H1 (cell line): ENCODE results near the gene POLE4. TPM values are rescaled to one million over a fixed set of nuclear protein-coding genes. Genes with fewer than 3 reads are reported as not detected.

Source experiments
- CTCF ChIA-PET: fragments of 300-600 bp; sonication (Branson Sonifier 250); formaldehyde crosslinking; loops from one replicate; lab custom pipeline; 2021; ENCODE audit not compliant: partially characterized antibody; lab: Charles Lee
- POLR2A ChIA-PET: fragments of 300-600 bp; sonication (Branson Sonifier 250); formaldehyde crosslinking; loops from one replicate; lab custom pipeline; 2021; ENCODE audit warnings: inconsistent platforms; ENCODE audit not compliant: partially characterized antibody; lab: Charles Lee
- DNase-seq, 2 experiments: peaks; one replicate each; pipeline versions ENCODE4 v3.0.0 to v3.0.0-alpha.2; 2010 to 2022; ENCODE audit warnings: low spot score in 2 of 2, low read depth in 1 of 2, mixed read lengths in 1 of 2
- FAIRE-seq: peaks from 2 replicates; lab custom pipeline; 2011; peaks lifted over from hg19 to GRCh38; lab: Jason Lieb, UNC
- H2AFZ ChIP-seq: 2 replicates; pipeline ENCODE4 v1.8.1; 2012; ENCODE audit warnings: low read length, inconsistent platforms
- H2AK5ac ChIP-seq: 2 replicates; pipeline ENCODE4 v1.6.1; 2013; ENCODE audit warnings: low read depth, low read length
- H2BK120ac ChIP-seq: replicated peaks from 2 replicates; pipeline ENCODE3; 2013; ENCODE audit warnings: low read depth, low read length, inconsistent platforms
- H2BK12ac ChIP-seq: 2 replicates; pipeline ENCODE4 v1.6.1; 2013; ENCODE audit warnings: low read depth, low read length
- H2BK15ac ChIP-seq: 2 replicates; pipeline ENCODE4 v1.6.1; 2013; ENCODE audit warnings: low read length
- H2BK20ac ChIP-seq: 2 replicates; pipeline ENCODE4 v1.6.1; 2013; ENCODE audit warnings: low read length
- H2BK5ac ChIP-seq: 2 replicates; pipeline ENCODE4 v1.6.1; 2013; ENCODE audit warnings: low read depth, low read length
- H3K14ac ChIP-seq: 2 replicates; pipeline ENCODE4 v1.6.1; 2013; ENCODE audit warnings: inconsistent platforms; ENCODE audit not compliant: insufficient read length
- H3K18ac ChIP-seq: 2 replicates; pipeline ENCODE4 v1.6.1; 2013; ENCODE audit warnings: low read length; ENCODE audit errors: extremely low read depth
- H3K23ac ChIP-seq: 2 replicates; pipeline ENCODE4 v1.6.1; 2013; ENCODE audit warnings: inconsistent platforms; ENCODE audit not compliant: insufficient read length
- H3K23me2 ChIP-seq: 2 replicates; pipeline ENCODE4 v1.6.1; 2013; ENCODE audit warnings: low read depth, low read length
- H3K27ac ChIP-seq: 2 replicates; pipeline ENCODE4 v1.6.1; 2011; ENCODE audit warnings: low read depth, low read length, inconsistent platforms
- H3K27me3 ChIP-seq, 4 experiments: replicated peaks in 1 of 4; 1 replicate in 1 of 4; 2 replicates in 3 of 4; pipeline versions ENCODE4 v1.6.1 to v1.8.1; 2011 to 2013; ENCODE audit warnings: low read length in 3 of 4, mild to moderate bottlenecking in 3 of 4, inconsistent platforms in 2 of 4, mixed read lengths in 2 of 4, moderate library complexity in 1 of 4; ENCODE audit not compliant: control insufficient read depth in 3 of 4, insufficient read depth in 3 of 4; ENCODE audit errors: extremely low read depth in 1 of 4
- H3K36me3 ChIP-seq, 4 experiments: 2 replicates each; pipeline versions ENCODE4 v1.6.1 to v1.8.1; 2011 to 2013; ENCODE audit warnings: mild to moderate bottlenecking in 4 of 4, low read length in 3 of 4, moderate library complexity in 2 of 4, control low read depth in 1 of 4, inconsistent platforms in 1 of 4; ENCODE audit not compliant: insufficient read depth in 4 of 4, control insufficient read depth in 2 of 4
- H3K4ac ChIP-seq: replicated peaks from 2 replicates; pipeline ENCODE3; 2013; ENCODE audit warnings: low read length, low read depth, mixed read lengths, inconsistent platforms; ENCODE audit not compliant: insufficient read length
- H3K4me1 ChIP-seq, 4 experiments: replicated peaks in 1 of 4; 1 replicate in 1 of 4; 2 replicates in 3 of 4; pipeline versions ENCODE4 v1.6.1 to v1.8.1; 2011 to 2013; ENCODE audit warnings: low read length in 3 of 4, inconsistent platforms in 2 of 4, mixed read lengths in 1 of 4; ENCODE audit not compliant: insufficient read depth in 4 of 4, control insufficient read depth in 3 of 4
- H3K4me2 ChIP-seq, 2 experiments: 2 replicates each; pipeline versions ENCODE4 v1.6.1 to v1.8.1; 2011 to 2013; ENCODE audit warnings: low read depth in 2 of 2, low read length in 2 of 2, control low read depth in 1 of 2, inconsistent platforms in 1 of 2, mild to moderate bottlenecking in 1 of 2; ENCODE audit not compliant: insufficient read depth in 1 of 2
- H3K4me3 ChIP-seq, 4 experiments: fragments of 200-600, 300-600 bp in 1 of 4; sonication (generic), shearing (Covaris generic), sonication (Bioruptor Twin) in 1 of 4; 2 replicates each; pipeline versions ENCODE4 v1.5.1 to v1.8.1; 2011 to 2016; ENCODE audit warnings: low read length in 4 of 4, low read depth in 3 of 4, control low read depth in 2 of 4, inconsistent platforms in 2 of 4, mild to moderate bottlenecking in 2 of 4, mixed read lengths in 1 of 4, moderate library complexity in 1 of 4; ENCODE audit not compliant: insufficient read depth in 2 of 4; ENCODE audit errors: extremely low read depth in 1 of 4
- H3K56ac ChIP-seq: replicated peaks from 2 replicates; pipeline ENCODE3; 2013; ENCODE audit warnings: low read depth, mild to moderate bottlenecking, mixed read lengths, low read length, inconsistent platforms; ENCODE audit not compliant: insufficient read length
- H3K79me1 ChIP-seq: 2 replicates; pipeline ENCODE4 v1.6.1; 2013; ENCODE audit warnings: low read depth, low read length, control low read depth
- H3K79me2 ChIP-seq, 2 experiments: 2 replicates each; pipeline versions ENCODE4 v1.6.1 to v1.8.1; 2012 to 2013; ENCODE audit warnings: low read length in 2 of 2, mild to moderate bottlenecking in 2 of 2, inconsistent platforms in 1 of 2; ENCODE audit not compliant: insufficient read depth in 2 of 2, control insufficient read depth in 1 of 2
- H3K9ac ChIP-seq, 4 experiments: replicated peaks in 1 of 4; 1 replicate in 1 of 4; 2 replicates in 3 of 4; pipeline versions ENCODE4 v1.6.1 to v1.8.1; 2011 to 2013; ENCODE audit warnings: low read depth in 3 of 4, low read length in 3 of 4, control low read depth in 2 of 4, mild to moderate bottlenecking in 2 of 4, moderate library complexity in 2 of 4, inconsistent platforms in 1 of 4; ENCODE audit errors: extremely low read depth in 1 of 4
- H3K9me3 ChIP-seq, 2 experiments: 2 replicates each; pipeline versions ENCODE4 v1.6.1 to v1.8.1; 2012 to 2013; ENCODE audit warnings: mild to moderate bottlenecking in 2 of 2, moderate library complexity in 2 of 2, control low read depth in 1 of 2, inconsistent platforms in 1 of 2, low read depth in 1 of 2, low read length in 1 of 2, mixed read lengths in 1 of 2; ENCODE audit not compliant: insufficient read depth in 2 of 2
- H4K20me1 ChIP-seq, 2 experiments: replicated peaks in 1 of 2; 2 replicates each; pipeline versions ENCODE3 to v1.8.1; 2011 to 2013; ENCODE audit warnings: inconsistent platforms in 2 of 2, low read length in 2 of 2, mild to moderate bottlenecking in 1 of 2; ENCODE audit not compliant: insufficient read depth in 2 of 2, control insufficient read depth in 1 of 2
- H4K5ac ChIP-seq: 2 replicates; pipeline ENCODE4 v1.6.1; 2013; ENCODE audit warnings: low read length, low read depth, mixed read lengths, inconsistent platforms; ENCODE audit not compliant: insufficient read length
- H4K8ac ChIP-seq: 2 replicates; pipeline ENCODE4 v1.8.0; 2013; ENCODE audit warnings: mild to moderate bottlenecking, moderate library complexity, low read length, inconsistent platforms; ENCODE audit not compliant: insufficient read depth; ENCODE audit errors: extremely low read depth
- H4K91ac ChIP-seq: replicated peaks from 2 replicates; pipeline ENCODE3; 2013; ENCODE audit warnings: low read length, mixed read lengths, inconsistent platforms; ENCODE audit not compliant: insufficient read length
- ATF3 ChIP-seq: IDR thresholded peaks from 2 replicates; pipeline ENCODE4 v1.6.1; 2011; ENCODE audit warnings: low read depth, mild to moderate bottlenecking, low read length; ENCODE audit not compliant: insufficient read depth
- CTBP2 ChIP-seq: IDR thresholded peaks from 2 replicates; pipeline ENCODE4 v1.7.0; 2011; ENCODE audit warnings: borderline replicate concordance, mild to moderate bottlenecking, moderate library complexity, mixed read lengths, low read length; ENCODE audit not compliant: insufficient read depth, insufficient read length
- FOSL1 ChIP-seq: IDR thresholded peaks from 2 replicates; pipeline ENCODE4 v1.6.1; 2011; ENCODE audit warnings: mild to moderate bottlenecking, low read depth, low read length, moderate library complexity; ENCODE audit not compliant: insufficient read depth
- GTF2F1 ChIP-seq: IDR thresholded peaks from 2 replicates; pipeline ENCODE4 v1.6.1; 2012; ENCODE audit warnings: low read depth, low read length, improper control_type of control experiment, borderline replicate concordance
- HDAC2 ChIP-seq, 2 experiments: fragments of 300-600 bp in 1 of 2; sonication (generic) in 1 of 2; IDR thresholded peaks; 2 replicates each; pipeline ENCODE4 v1.6.1; 2011 to 2012; ENCODE audit warnings: low read depth in 2 of 2, low read length in 2 of 2, mild to moderate bottlenecking in 2 of 2, moderate library complexity in 2 of 2, borderline replicate concordance in 1 of 2, inconsistent platforms in 1 of 2
- HDAC6 ChIP-seq: IDR thresholded peaks from one replicate; pipeline ENCODE4 v1.7.1; 2012; ENCODE audit warnings: low read depth, mild to moderate bottlenecking, inconsistent platforms, low read length, moderate library complexity
- POU5F1 ChIP-seq: IDR thresholded peaks from 2 replicates; pipeline ENCODE4 v1.6.1; 2011; ENCODE audit warnings: low read depth, mild to moderate bottlenecking, low read length, moderate library complexity
- RXRA ChIP-seq: IDR thresholded peaks from 2 replicates; pipeline ENCODE4 v1.6.1; 2011; ENCODE audit warnings: low read depth, mild to moderate bottlenecking, low read length, moderate library complexity; ENCODE audit not compliant: insufficient read depth
- SIN3A ChIP-seq, 2 experiments: IDR thresholded peaks in 1 of 2; conservative IDR thresholded peaks in 1 of 2; 2 replicates each; pipeline ENCODE4 v1.6.1; 2011 to 2012; ENCODE audit warnings: low read length in 2 of 2, improper control_type of control experiment in 1 of 2, low read depth in 1 of 2, mild to moderate bottlenecking in 1 of 2
- SP1 ChIP-seq: IDR thresholded peaks from 2 replicates; pipeline ENCODE4 v1.6.1; 2011; ENCODE audit warnings: low read depth, low read length
- USF2 ChIP-seq: IDR thresholded peaks from 2 replicates; pipeline ENCODE4 v1.6.1; 2011; ENCODE audit warnings: low read length, improper control_type of control experiment
- ZNF274 ChIP-seq: IDR thresholded peaks from 2 replicates; pipeline ENCODE4 v1.7.0; 2012; ENCODE audit warnings: low read length, borderline replicate concordance; ENCODE audit errors: extremely low read depth
- WGBS, 2 experiments: shearing (Covaris generic) in 1 of 2; methylation state at CpG; one replicate each; pipeline versions ENCODE4 v1.1.6 to v1.1.7; 2013 to 2015; ENCODE audit warnings: low lambda C conversion rate in 2 of 2, mixed read lengths in 2 of 2, inconsistent platforms in 1 of 2, low coverage in 1 of 2, missing lambda C conversion rate in 1 of 2; ENCODE audit not compliant: insufficient replicate concordance in 2 of 2, insufficient coverage in 1 of 2, insufficient read length in 1 of 2; ENCODE audit errors: extremely low coverage in 1 of 2, missing lambda C conversion rate in 1 of 2; 5-methylcytosine and 5-hydroxymethylcytosine counted together
- polyA plus RNA-seq, 7 experiments: library from polyadenylated mRNA; depleted of rRNA in 3 of 7; stranded (reverse) in 5 of 7; unstranded in 2 of 7; fragments of >200 nt in 5 of 7; fragments of 200-250 nt in 2 of 7; gene quantifications; 1 replicate in 5 of 7; 2 replicates in 1 of 7; 4 replicates in 1 of 7; pipeline versions ENCODE4 v1.2.1 to v1.2.3, GENCODE V29; 2011 to 2013; ENCODE audit warnings: missing spikeins in 2 of 7, mixed read lengths in 2 of 7
- total RNA-seq: library from RNA; stranded (reverse); fragmentation: NEBNext Ultra II Directional; extraction: Animal tissue kit (Norgen Biotek cat#: 25700); gene quantifications from 2 replicates; pipeline ENCODE4 v1.2.1, GENCODE V29; 2021

The POLE4 gene
- total and polyA plus RNA-seq, 2 of the 8 experiments (the other 6 are each of a cell fraction or from before 2014, with no cell fraction given), result 16.7 to 44.7 TPM

- Histone ChIP-seq H3K56ac (no peak overlapping the region), H2AFZ (no peak overlapping the region), H2BK5ac (no peak overlapping the region), H3K4ac (no peak overlapping the region), H3K23ac (no peak overlapping the region), H3K79me2 (no peaks in the 10 kb centered on the region), H4K5ac (no peak overlapping the region), H3K14ac (no peak overlapping the region), H2BK120ac (no peak overlapping the region), H4K8ac (no peak overlapping the region), H4K91ac (no peak overlapping the region), H3K18ac (no peak overlapping the region), H3K4me1 (no peaks in the 10 kb centered on the region), H2BK12ac (no peak overlapping the region), H3K9me3 (no peaks in the 10 kb centered on the region), H3K23me2 (no peaks in the 10 kb centered on the region), H2AK5ac (no peak overlapping the region), H3K9ac (no peak overlapping the region), H4K20me1 (no peaks in the 10 kb centered on the region), H3K4me2 (no peak overlapping the region), H3K4me3 (no peak overlapping the region), H3K36me3 (no peaks in the 10 kb centered on the region), H2BK20ac (no peak overlapping the region), H3K79me1 (no peaks in the 10 kb centered on the region), H3K27ac (no peak overlapping the region), H2BK15ac (no peak overlapping the region), H3K27me3 (no peaks in the 10 kb centered on the region)
- ChIA-PET CTCF (interaction anchor here (0.7 to 2.9 kb wide), 5 partner anchors 15 to 127 kb away, joined by 3 to 10 read pairs (median 3); no protein-coding TSS in a partner anchor), POLR2A (no interaction called here)
- FAIRE-seq, result no peak
- no peak for DNase-seq
- 97% methylated on average over 3 of the region's 3 CpGs; no CpG with 5 or more reads in 1 of the 2 experiments for WGBS, 2 experiments
- no peak for TF ChIP-seq HDAC2 (IDR thresholded peaks at IDR 0.05; ENCODE audit: borderline replicate concordance in 1 of 2, low read depth in 2 of 2, low read length in 2 of 2)
- TF ChIP-seq POU5F1, result no peak
- no peak for TF ChIP-seq ATF3
- TF ChIP-seq SP1, result no peak
- TF ChIP-seq HDAC6, result no peak
- TF ChIP-seq CTBP2, result no peak
- no peak for TF ChIP-seq GTF2F1
- no peak for TF ChIP-seq RXRA
- no peak for TF ChIP-seq SIN3A (conservative IDR thresholded peaks at IDR 0.05 in 1 of 2, IDR thresholded peaks at IDR 0.05 in 1 of 2; ENCODE audit: low read depth in 1 of 2, low read length in 2 of 2)
- TF ChIP-seq ZNF274, result no peak
- TF ChIP-seq FOSL1, result no peak
- no peak for TF ChIP-seq USF2
Measured at GRCh38 chr2:74941284-74941683, 17.2 kb upstream of the POLE4 start.
